Measurements from ENCODE around the gene ZNF397. TPM values are rescaled to one million over a fixed set of nuclear protein-coding genes. Genes with fewer than 3 reads are reported as not detected.
"Not testable (repeated sequence)": the region's sequence is repeated elsewhere in the genome, so short reads cannot be mapped to it uniquely, and the experiment has no call there.

The ZNF397 gene
- total RNA-seq, 1 donor from 2014 or later = 13.9 TPM

GRCh38 chr18:35201256-35201931 is 39.4 kb upstream of the ZNF397 start:
- no peaks in the 10 kb centered on the region for H3K27me3 ChIP-seq
- intact Hi-C loops (cut with DNase I) = no loop called here
- no peak overlapping the region for H3K27ac ChIP-seq
- no peaks in the 10 kb centered on the region for H3K9me3 ChIP-seq
- no peaks in the 10 kb centered on the region for H3K4me1 ChIP-seq
- no peak for DNase-seq (ENCODE audit: low spot score in 2 of 2)
- no peak overlapping the region for H3K4me3 ChIP-seq
- H3K36me3 ChIP-seq = no peaks in the 10 kb centered on the region
- no peak for TF ChIP-seq CTCF (IDR thresholded peaks at IDR 0.05)

GRCh38 chr18:35203067-35203466 is 37.8 kb upstream of the ZNF397 start:
- H3K36me3 ChIP-seq = no peaks in the 10 kb centered on the region
- no peak overlapping the region for H3K4me3 ChIP-seq
- no peaks in the 10 kb centered on the region for H3K27me3 ChIP-seq
- no peak for DNase-seq (ENCODE audit: low spot score in 2 of 2)
- no peak for TF ChIP-seq CTCF (IDR thresholded peaks at IDR 0.05)
- H3K9me3 ChIP-seq = no peaks in the 10 kb centered on the region
- H3K4me1 ChIP-seq = no peaks in the 10 kb centered on the region
- H3K27ac ChIP-seq = no peak overlapping the region
- intact Hi-C loops (cut with DNase I) = no loop called here

- intact Hi-C loops (cut with DNase I) = no loop called here
- H3K27me3 ChIP-seq = no peaks in the 10 kb centered on the region
- H3K4me3 ChIP-seq = no peak overlapping the region
- H3K36me3 ChIP-seq = no peaks in the 10 kb centered on the region
- no peaks in the 10 kb centered on the region for H3K4me1 ChIP-seq
- H3K9me3 ChIP-seq = no peaks in the 10 kb centered on the region
- H3K27ac ChIP-seq = no peak overlapping the region
- TF ChIP-seq CTCF (IDR thresholded peaks at IDR 0.05) = no peak
- DNase-seq (ENCODE audit: low spot score in 2 of 2) = no peak
Observed at GRCh38 chr18:35205199-35205712, 35.6 kb upstream of the ZNF397 start.

GRCh38 chr18:35205746-35206458 is 34.9 kb upstream of the ZNF397 start:
- H3K9me3 ChIP-seq; H3K27me3 ChIP-seq; H3K4me3 ChIP-seq; H3K27ac ChIP-seq; intact Hi-C loops (cut with DNase I); DNase-seq (ENCODE audit: low spot score in 2 of 2); H3K4me1 ChIP-seq; H3K36me3 ChIP-seq: not testable (repeated sequence)

- TF ChIP-seq CTCF (IDR thresholded peaks at IDR 0.05) = no peak
- H3K36me3 ChIP-seq = no peaks in the 10 kb centered on the region
- H3K27me3 ChIP-seq = no peaks in the 10 kb centered on the region
- H3K4me3 ChIP-seq = no peak overlapping the region
- DNase-seq (ENCODE audit: low spot score in 2 of 2) = no peak
- no peak overlapping the region for H3K27ac ChIP-seq
- H3K9me3 ChIP-seq = no peaks in the 10 kb centered on the region
- intact Hi-C loops (cut with DNase I) = no loop called here
- no peaks in the 10 kb centered on the region for H3K4me1 ChIP-seq
Observed at GRCh38 chr18:35215026-35215425, 25.8 kb upstream of the ZNF397 start.

- DNase-seq (ENCODE audit: low spot score in 2 of 2); H3K4me3 ChIP-seq; H3K27me3 ChIP-seq; intact Hi-C loops (cut with DNase I); H3K27ac ChIP-seq; H3K4me1 ChIP-seq; H3K9me3 ChIP-seq; H3K36me3 ChIP-seq: not testable (repeated sequence)
Observed at GRCh38 chr18:35216611-35217010, 24.2 kb upstream of the ZNF397 start.

GRCh38 chr18:35219331-35219730 is 21.5 kb upstream of the ZNF397 start:
- intact Hi-C loops (cut with DNase I); H3K27ac ChIP-seq; H3K9me3 ChIP-seq; H3K4me3 ChIP-seq; H3K27me3 ChIP-seq; H3K36me3 ChIP-seq; H3K4me1 ChIP-seq; DNase-seq (ENCODE audit: low spot score in 2 of 2): not testable (repeated sequence)

Measured in ascending aorta (tissue), 2 donors.